KMS-11 (cell line): ENCODE measurements around the gene CRAMP1.

Source experiments
- H2AFZ ChIP-seq: fragments of 200-600 bp; sonication (generic); 2 replicates; pipeline ENCODE4 v1.6.1; 2016; ENCODE audit warnings: antibody characterized with exemption, mixed run types, low read depth
- H3K27ac ChIP-seq: fragments of 200-600 bp; sonication (generic); 2 replicates; pipeline ENCODE4 v1.6.1; 2016; ENCODE audit warnings: mild to moderate bottlenecking, mixed run types
- H3K27me3 ChIP-seq: fragments of 200-600 bp; sonication (generic); 2 replicates; pipeline ENCODE4 v1.6.1; 2017; ENCODE audit warnings: mild to moderate bottlenecking, low read depth, mixed run types, moderate library complexity; ENCODE audit not compliant: insufficient read depth
- H3K36me3 ChIP-seq: fragments of 200-600 bp; sonication (generic); 2 replicates; pipeline ENCODE4 v1.6.1; 2017; ENCODE audit warnings: mild to moderate bottlenecking, mixed run types; ENCODE audit not compliant: insufficient read depth
- H3K4me1 ChIP-seq: fragments of 200-600 bp; sonication (generic); 2 replicates; pipeline ENCODE4 v1.6.1; 2016; ENCODE audit warnings: mild to moderate bottlenecking, low read depth, mixed run types; ENCODE audit not compliant: poor library complexity, severe bottlenecking
- H3K4me2 ChIP-seq: fragments of 200-600 bp; sonication (generic); 2 replicates; pipeline ENCODE4 v1.7.0; 2016; ENCODE audit warnings: mild to moderate bottlenecking, mixed run types
- H3K4me3 ChIP-seq: fragments of 200-600 bp; sonication (generic); IDR thresholded peaks from 2 replicates; pipeline ENCODE4 v1.6.1; 2017; ENCODE audit warnings: low read depth, low read length, mixed read lengths; ENCODE audit not compliant: insufficient read depth
- H3K79me2 ChIP-seq: fragments of 200-600 bp; sonication (generic); 2 replicates; pipeline ENCODE4 v1.6.1; 2016; ENCODE audit warnings: low read depth, mixed run types; ENCODE audit not compliant: insufficient read depth
- H3K9ac ChIP-seq: fragments of 200-600 bp; sonication (generic); 2 replicates; pipeline ENCODE4 v1.6.1; 2016; ENCODE audit warnings: mild to moderate bottlenecking, mixed run types
- H4K20me1 ChIP-seq: fragments of 200-600 bp; sonication (generic); 2 replicates; pipeline ENCODE4 v1.6.1; 2016; ENCODE audit warnings: mild to moderate bottlenecking, mixed run types; ENCODE audit not compliant: insufficient read depth
- CTCF ChIP-seq: fragments of 200-600 bp; sonication (generic); conservative IDR thresholded peaks from 2 replicates; pipeline ENCODE4 v1.6.1; 2017; ENCODE audit warnings: low read depth, mild to moderate bottlenecking, antibody characterized with exemption, low read length, moderate library complexity, mixed read lengths

CRAMP1 gene

DNA sequence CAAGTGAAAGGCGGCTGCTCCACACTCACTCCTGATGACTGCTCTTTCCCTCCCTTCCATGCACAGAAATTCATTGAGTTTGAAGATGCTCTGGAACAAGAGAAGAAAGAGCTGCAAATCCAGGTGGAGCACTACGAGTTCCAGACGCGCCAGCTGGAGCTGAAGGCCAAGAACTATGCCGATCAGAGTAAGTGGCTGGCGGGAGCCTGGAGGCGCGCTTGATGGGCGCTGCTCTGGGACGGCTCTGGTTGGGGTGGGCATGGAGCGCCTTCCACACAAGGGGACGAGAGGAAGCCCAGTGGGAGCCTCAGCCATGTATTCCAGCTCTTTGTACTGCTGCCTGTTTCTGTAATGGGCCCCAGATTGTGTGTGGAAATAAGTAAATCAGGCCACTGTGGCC, 112.3 kb downstream of the CRAMP1 start:
- H2AFZ ChIP-seq = no peak overlapping the region
- H4K20me1 ChIP-seq = no peaks in the 10 kb centered on the region
- H3K4me2 ChIP-seq = no peak overlapping the region
- no peaks in the 10 kb centered on the region for H3K27me3 ChIP-seq
- H3K4me1 ChIP-seq = peaks cover 38% of the 10 kb centered on the region
- no peak overlapping the region for H3K4me3 ChIP-seq
- H3K36me3 ChIP-seq = no peaks in the 10 kb centered on the region
- H3K79me2 ChIP-seq = peaks cover 27% of the 10 kb centered on the region
- TF ChIP-seq CTCF = no peak
- H3K9ac ChIP-seq = no peak overlapping the region
- H3K27ac ChIP-seq = no peak overlapping the region

GRCh38 chr16:1726661-1727502, 114.7 kb downstream of the CRAMP1 start:
- Histone ChIP-seq H3K4me3 (no peak overlapping the region), H2AFZ (no peak overlapping the region), H3K4me1 (peaks cover 27% of the 10 kb centered on the region), H3K36me3 (no peaks in the 10 kb centered on the region), H3K9ac (no peak overlapping the region), H3K4me2 (no peak overlapping the region), H3K27me3 (no peaks in the 10 kb centered on the region), H3K27ac (no peak overlapping the region), H3K79me2 (peaks cover 20% of the 10 kb centered on the region), H4K20me1 (no peaks in the 10 kb centered on the region)
- TF ChIP-seq CTCF = no peak
